ENCODE data around the gene TRPC1. TPM values are rescaled to one million over a fixed set of nuclear protein-coding genes. Genes with fewer than 3 reads are reported as not detected.

The TRPC1 gene
- total RNA-seq, 1 experiment from 2014 or later: 18.6 TPM

DNA sequence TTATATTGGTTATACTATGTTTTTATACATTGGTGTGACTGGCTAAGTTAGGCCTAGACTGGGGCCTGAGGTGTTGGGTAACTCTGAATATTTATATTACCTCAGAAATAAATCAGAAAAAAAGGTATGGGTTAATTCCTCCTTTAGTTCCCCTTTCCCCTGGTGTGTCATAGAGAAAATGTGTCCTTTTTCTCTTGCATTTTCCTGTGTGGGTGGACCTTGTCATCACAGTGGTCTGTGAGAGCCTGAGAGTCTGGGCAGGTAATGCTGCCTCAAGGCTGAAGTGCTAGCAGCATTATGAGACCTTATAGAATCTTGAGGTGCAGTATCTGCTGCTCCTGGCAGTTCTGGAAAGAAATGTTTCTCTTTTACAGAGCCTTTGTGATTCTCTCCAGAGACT lies 95.3 kb downstream of the TRPC1 start:
- no peak for TF ChIP-seq CTCF (conservative IDR thresholded peaks at IDR 0.05)
- Histone ChIP-seq H3K56ac (ENCODE audit: insufficient read length, low read depth, low read length) (no peak overlapping the region), H2AFZ (ENCODE audit: low read length) (no peak overlapping the region)

More for the DNA sequence above, 95.3 kb downstream of the TRPC1 start:
- Histone ChIP-seq H3K9ac (ENCODE audit: extremely low read depth, insufficient read length, low read length) (no peak overlapping the region), H3K27ac (ENCODE audit: insufficient read length, low read depth, low read length) (no peak overlapping the region), H2BK20ac (ENCODE audit: low read depth, low read length, poor library complexity, severe bottlenecking) (no peak overlapping the region), H2BK12ac (ENCODE audit: insufficient read length, low read depth, low read length) (no peak overlapping the region), H4K91ac (ENCODE audit: insufficient read length, low read depth, low read length) (no peak overlapping the region), H3K14ac (ENCODE audit: insufficient read depth, low read length) (no peak overlapping the region), H4K20me1 (ENCODE audit: control insufficient read depth, insufficient read depth, insufficient read length) (no peaks in the 10 kb centered on the region), H3K27me3 (ENCODE audit: insufficient read depth, low read length) (no peaks in the 10 kb centered on the region), H3K23me2 (ENCODE audit: insufficient read length, low read depth, low read length, poor library complexity, severe bottlenecking) (no peaks in the 10 kb centered on the region), H3K79me1 (ENCODE audit: insufficient read depth, low read depth, low read length, poor library complexity, severe bottlenecking) (no peaks in the 10 kb centered on the region), H2AK5ac (ENCODE audit: insufficient read length, low read length) (no peak overlapping the region), H3K4me2 (ENCODE audit: insufficient read depth, insufficient read length, low read length) (no peak overlapping the region), H2BK5ac (ENCODE audit: insufficient read length, low read length) (no peak overlapping the region), H4K8ac (replicated peaks; ENCODE audit: insufficient read length, low read depth, low read length) (no peak overlapping the region), H3K9me3 (ENCODE audit: control insufficient read depth, low read depth, low read length) (no peaks in the 10 kb centered on the region), H3K4ac (ENCODE audit: low read depth, low read length) (no peak overlapping the region), H3K23ac (ENCODE audit: insufficient read length, low read depth, low read length) (no peak overlapping the region), H2BK120ac (ENCODE audit: low read depth, low read length, poor library complexity, severe bottlenecking) (no peak overlapping the region), H4K5ac (ENCODE audit: insufficient read length, low read depth, low read length) (no peak overlapping the region), H2BK15ac (ENCODE audit: low read depth, low read length) (no peak overlapping the region), H3T11ph (ENCODE audit: low read length) (no peak overlapping the region), H3K4me1 (ENCODE audit: insufficient read depth, low read length) (no peaks in the 10 kb centered on the region), H3K18ac (ENCODE audit: insufficient read length, low read depth, low read length) (no peak overlapping the region), H3K79me2 (ENCODE audit: insufficient read depth, low read length) (no peaks in the 10 kb centered on the region)
- Mint-ChIP-seq H3K9me3 (no peaks in the 10 kb centered on the region), H3K4me3 (no peak overlapping the region), H3K4me1 (peaks cover 3 to 4% of the 10 kb centered on the region in 2 experiments; a peak in 2 of 4 replicates), H3K27me3 (ENCODE audit: low read depth) (no peaks in the 10 kb centered on the region), H3K27ac (no peak overlapping the region), H3K36me3 (ENCODE audit: insufficient read depth in 1 of 3, low read depth in 3 of 3) (peaks cover 0 to 4% (median 4%) of the 10 kb centered on the region in 3 experiments; a peak in 3 of 7 replicates)
- no peak for DNase-seq
